Type B pancreatic cell (in vitro differentiated cells): Measurements from ENCODE around the gene TRMT112. TPM values are rescaled to one million over a fixed set of nuclear protein-coding genes. Genes with fewer than 3 reads are reported as not detected.
A peak's percentile ranks its signal among the peaks of the same experiment; 100 is the strongest.

Source experiments
- DNase-seq: peaks from one replicate; pipeline ENCODE4 v3.0.0; 2021; ENCODE audit warnings: mixed read lengths; ENCODE audit not compliant: unreplicated experiment; ENCODE audit errors: extremely low spot score
- H3K27ac Mint-ChIP-seq: 2 replicates; pipeline ENCODE4 v1.8.0; 2021; ENCODE audit warnings: mild to moderate bottlenecking, mixed read lengths
- H3K27me3 Mint-ChIP-seq: 2 replicates; pipeline ENCODE4 v1.8.0; 2021; ENCODE audit warnings: mixed read lengths
- H3K36me3 Mint-ChIP-seq: 2 replicates; pipeline ENCODE4 v1.8.0; 2021; ENCODE audit warnings: mixed read lengths
- H3K4me1 Mint-ChIP-seq: one replicate; pipeline ENCODE4 v1.8.0; 2021; ENCODE audit warnings: mixed read lengths; ENCODE audit not compliant: unreplicated experiment
- H3K4me3 Mint-ChIP-seq: 2 replicates; pipeline ENCODE4 v1.8.0; 2021; ENCODE audit warnings: mild to moderate bottlenecking, mixed read lengths
- H3K9me3 Mint-ChIP-seq: 2 replicates; pipeline ENCODE4 v1.8.0; 2021; ENCODE audit warnings: mixed read lengths
- CTCF ChIP-seq: fragments of 200-600 bp; sonication (generic); conservative IDR thresholded peaks from 2 replicates; pipeline ENCODE4 v1.5.0; 2021; ENCODE audit warnings: antibody characterized with exemption, mild to moderate bottlenecking
- total RNA-seq: library from RNA; stranded (reverse); gene quantifications from 2 replicates; pipeline ENCODE4 v1.2.1, GENCODE V29; 2021; ENCODE audit warnings: low replicate concordance

TRMT112 gene
- total RNA-seq, 1 donor from 2014 or later: 198 TPM

GRCh38 chr11:64361659-64362058, 44.3 kb upstream of the TRMT112 start:
- H3K4me1 Mint-ChIP-seq: peaks cover 17% of the 10 kb centered on the region
- DNase-seq: no peak
- H3K4me3 Mint-ChIP-seq: peak overlapping the region; percentile 91
- H3K27me3 Mint-ChIP-seq: no peaks in the 10 kb centered on the region
- no peak overlapping the region for H3K27ac Mint-ChIP-seq
- TF ChIP-seq CTCF: no peak
- H3K36me3 Mint-ChIP-seq: peaks cover 16% of the 10 kb centered on the region
- peaks cover 3% of the 10 kb centered on the region for H3K9me3 Mint-ChIP-seq

- Mint-ChIP-seq H3K4me3 (peak overlapping the region; percentile 91), H3K27ac (peak overlapping the region; percentile 21), H3K9me3 (no peaks in the 10 kb centered on the region), H3K36me3 (peaks cover 12% of the 10 kb centered on the region), H3K27me3 (no peaks in the 10 kb centered on the region), H3K4me1 (peaks cover 16% of the 10 kb centered on the region)
- no peak for DNase-seq
- no peak for TF ChIP-seq CTCF
These were observed 43.1 kb upstream of the TRMT112 start for GRCh38 chr11:64360448-64360921.

- no peaks in the 10 kb centered on the region for H3K27me3 Mint-ChIP-seq
- TF ChIP-seq CTCF: no peak
- peak overlapping the region; percentile 91 for H3K4me3 Mint-ChIP-seq
- H3K4me1 Mint-ChIP-seq: peaks cover 16% of the 10 kb centered on the region
- no peaks in the 10 kb centered on the region for H3K9me3 Mint-ChIP-seq
- peak overlapping the region; percentile 59 for H3K27ac Mint-ChIP-seq
- H3K36me3 Mint-ChIP-seq: peaks cover 12% of the 10 kb centered on the region
- no peak for DNase-seq
These were observed 42.5 kb upstream of the TRMT112 start for GRCh38 chr11:64359712-64360445.

GRCh38 chr11:64358907-64359711, 41.8 kb upstream of the TRMT112 start, which contains the start of gene RPS6KA4:
TSS of gene RPS6KA4 (plus strand) at chr11:64359162. CDS start at chr11:64359236, 74 bp downstream.
- no peak for DNase-seq
- H3K27me3 Mint-ChIP-seq: no peaks in the 10 kb centered on the region
- peaks cover 16% of the 10 kb centered on the region for H3K4me1 Mint-ChIP-seq
- H3K36me3 Mint-ChIP-seq: peaks cover 8% of the 10 kb centered on the region
- H3K27ac Mint-ChIP-seq: peak within 1 kb of the TSS; percentile 59
- peak within 1 kb of the TSS; percentile 91 for H3K4me3 Mint-ChIP-seq
- TF ChIP-seq CTCF: no peak
- no peaks in the 10 kb centered on the region for H3K9me3 Mint-ChIP-seq

- Mint-ChIP-seq H3K27me3 (no peaks in the 10 kb centered on the region), H3K36me3 (peaks cover 7% of the 10 kb centered on the region), H3K4me1 (peaks cover 16% of the 10 kb centered on the region), H3K4me3 (peak overlapping the region; percentile 74), H3K9me3 (no peaks in the 10 kb centered on the region), H3K27ac (no peak overlapping the region)
- TF ChIP-seq CTCF: no peak
- no peak for DNase-seq
These were observed 41.2 kb upstream of the TRMT112 start for GRCh38 chr11:64358536-64358906.
